CD4-positive, alpha-beta T cell treated with Interleukin-4 for 4 hours (primary cell): ENCODE data around the gene YEATS4.
"Not testable (repeated sequence)": the region's sequence is repeated elsewhere in the genome, so short reads cannot be mapped to it uniquely, and the experiment has no call there.

ENCODE experiments used
- DNase-seq: peaks from one replicate; pipeline ENCODE4 v3.0.0-alpha.2; 2020

Gene YEATS4

DNA sequence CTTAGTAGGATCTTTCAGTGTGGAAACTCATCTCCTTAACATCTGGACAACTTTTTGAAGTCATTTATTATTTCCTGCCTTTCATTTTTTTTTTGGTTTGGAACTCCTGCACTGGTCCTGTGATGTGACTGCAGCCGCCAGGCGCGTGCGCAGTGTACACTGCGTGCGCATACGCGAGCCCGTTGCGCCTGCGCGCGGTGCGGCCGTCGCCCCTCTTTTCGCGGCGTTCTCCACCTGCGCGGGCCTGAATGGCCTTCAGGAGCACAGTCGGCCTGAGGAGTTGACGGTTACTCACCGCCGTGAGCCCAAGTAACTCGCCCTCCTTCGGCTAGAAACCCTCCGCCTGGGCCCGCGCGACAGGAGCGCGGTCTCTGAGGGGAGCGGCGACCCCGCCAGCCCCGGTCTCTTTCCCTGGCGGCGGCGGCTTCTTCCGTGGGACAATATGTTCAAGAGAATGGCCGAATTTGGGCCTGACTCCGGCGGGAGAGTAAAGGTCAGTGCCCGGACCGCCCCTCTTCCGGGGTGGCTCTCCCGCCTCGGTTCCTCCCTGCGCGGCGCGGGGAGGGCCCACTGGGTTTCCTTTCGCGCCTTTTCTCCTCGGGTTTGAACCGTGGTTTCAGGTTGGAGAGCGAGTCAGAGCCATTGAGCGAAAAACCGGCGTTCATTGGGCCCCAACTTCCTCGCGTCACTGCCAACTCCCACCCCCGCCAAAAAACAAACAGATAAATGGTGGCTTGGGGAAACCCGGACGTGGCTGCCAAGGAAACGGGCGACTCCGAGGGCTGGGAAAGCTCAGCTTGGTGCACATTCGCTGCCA, at the start of gene YEATS4:
Gene YEATS4 (plus strand): TSS at position 213 of the 817 bp plus-strand sequence. CDS start 230 bp downstream, at position 443.
- peak; percentile 87 for DNase-seq

DNA sequence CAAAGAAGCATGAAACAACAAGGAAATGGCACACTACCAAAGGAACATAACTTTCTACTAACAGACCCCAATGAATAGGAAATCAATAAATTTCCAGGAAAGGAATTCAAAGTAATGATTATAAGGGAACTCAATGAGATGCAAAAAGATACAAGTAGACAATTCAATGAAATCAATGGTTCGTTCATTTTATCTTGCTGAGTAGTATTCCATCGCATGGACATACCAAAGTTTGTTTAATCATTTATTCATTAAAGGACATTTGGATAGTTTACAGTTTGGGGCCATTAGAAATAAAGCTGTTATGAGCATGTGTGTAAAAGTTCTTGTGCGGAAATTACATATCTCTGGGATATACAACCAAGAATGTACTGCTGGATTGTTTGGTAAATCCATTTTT, 46.3 kb upstream of the YEATS4 start:
- no peak for DNase-seq

DNA sequence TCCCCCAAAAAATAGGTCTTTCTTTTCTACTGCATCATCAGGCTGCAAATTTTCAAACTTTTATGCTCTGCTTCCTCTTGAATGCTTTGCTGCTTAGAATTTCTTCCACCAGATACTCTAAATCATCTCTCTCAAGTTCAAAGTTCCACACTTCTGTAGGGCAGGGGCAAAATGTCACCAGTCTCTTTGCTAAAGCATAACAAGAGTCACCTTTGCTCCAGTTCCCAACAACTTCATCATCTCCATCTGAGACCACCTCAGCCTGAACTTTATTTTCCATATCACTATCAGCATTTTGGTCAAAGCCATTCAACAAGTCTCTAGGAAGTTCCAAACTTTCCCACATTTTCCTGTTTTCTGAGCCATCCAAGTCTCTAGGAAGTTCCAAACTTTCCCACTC, 42.8 kb upstream of the YEATS4 start:
- not testable (repeated sequence) for DNase-seq

DNA sequence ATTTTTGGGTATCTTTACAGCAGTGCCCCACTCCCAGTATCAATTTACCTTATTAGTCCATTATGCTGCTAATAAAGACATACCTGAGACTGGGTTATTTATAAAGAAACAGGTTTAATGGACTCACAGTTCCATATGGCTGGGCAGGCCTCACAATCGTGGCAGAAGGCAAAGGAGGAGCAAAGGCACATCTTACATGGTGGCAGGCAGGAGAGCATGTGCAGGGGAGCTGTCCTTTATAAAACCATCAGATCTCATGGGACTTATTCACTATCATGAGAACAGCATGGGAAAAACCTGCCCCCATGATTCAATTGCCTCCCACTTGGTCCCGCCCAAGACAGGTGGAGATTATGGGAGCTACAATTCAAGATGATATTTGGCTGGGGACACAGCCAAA, 42.3 kb upstream of the YEATS4 start:
- not testable (repeated sequence) for DNase-seq

DNA sequence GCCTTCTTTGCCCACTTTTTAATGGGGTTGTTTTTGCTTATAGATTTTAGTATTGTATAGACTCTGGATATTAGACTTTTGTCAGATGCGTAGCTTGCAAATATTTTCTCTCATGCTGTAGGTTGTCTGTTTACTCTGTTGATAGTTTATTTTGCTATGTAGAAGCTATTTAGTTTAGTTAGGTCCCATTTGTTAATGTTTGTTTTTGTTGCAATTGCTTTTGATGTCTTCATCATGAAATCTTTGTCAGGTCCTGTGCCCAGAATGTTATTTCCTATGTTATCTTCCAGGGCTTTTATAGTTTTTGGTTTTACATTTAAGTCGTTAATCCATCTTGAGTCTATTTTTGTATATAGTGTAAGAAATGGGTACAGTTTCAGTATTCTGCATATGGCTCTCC, 41.3 kb upstream of the YEATS4 start:
- no peak for DNase-seq

DNA sequence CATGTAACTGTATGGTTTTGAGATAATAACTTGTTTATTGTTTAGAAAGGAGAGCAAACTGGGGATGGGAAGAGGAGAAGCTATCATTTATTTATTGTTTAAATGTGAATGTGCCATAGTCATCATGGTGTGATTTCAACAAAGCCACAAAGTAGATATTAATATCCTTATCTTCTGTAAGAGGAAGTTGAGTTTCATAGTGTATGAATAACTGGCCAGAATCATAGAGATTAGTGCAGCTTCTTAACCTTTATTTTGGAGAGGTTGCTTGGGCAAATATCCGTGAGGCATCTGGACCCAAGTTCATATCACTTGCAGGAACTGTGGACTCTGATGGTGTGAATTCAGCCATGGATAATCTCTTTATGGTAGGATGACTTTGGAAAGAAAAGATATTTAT, 38.2 kb upstream of the YEATS4 start:
- DNase-seq: no peak

DNA sequence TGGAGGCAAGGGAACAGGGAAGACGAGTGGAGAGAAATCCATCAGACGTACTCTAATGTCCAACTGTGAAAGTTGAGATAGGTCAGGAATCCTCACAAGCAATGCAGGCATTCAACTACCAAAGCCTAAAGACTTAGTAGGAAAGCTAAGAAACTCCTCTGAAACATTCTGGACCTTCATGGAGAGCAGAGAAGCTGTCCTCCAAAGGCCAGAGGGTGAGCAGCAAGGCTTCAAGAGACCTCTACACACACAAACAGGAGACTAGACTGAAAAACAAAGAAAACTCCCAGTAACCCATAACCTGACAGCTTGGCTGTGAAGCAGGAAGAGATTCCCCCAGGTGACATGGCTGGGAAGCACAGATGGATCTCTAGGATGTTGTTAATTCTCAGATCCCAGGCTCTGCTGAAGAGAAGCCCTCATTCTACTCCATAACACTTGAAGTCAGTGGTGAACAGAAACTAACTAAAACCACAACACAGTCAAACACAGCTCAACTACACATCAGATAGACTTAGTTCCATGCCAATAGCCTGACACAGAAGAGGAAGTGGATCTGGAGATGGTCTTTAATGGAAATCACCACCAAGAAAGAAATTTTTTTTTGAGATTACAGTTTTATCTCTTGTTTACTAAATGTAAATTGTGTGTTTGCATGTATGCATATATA, 34.6 kb upstream of the YEATS4 start:
- DNase-seq: no peak

DNA sequence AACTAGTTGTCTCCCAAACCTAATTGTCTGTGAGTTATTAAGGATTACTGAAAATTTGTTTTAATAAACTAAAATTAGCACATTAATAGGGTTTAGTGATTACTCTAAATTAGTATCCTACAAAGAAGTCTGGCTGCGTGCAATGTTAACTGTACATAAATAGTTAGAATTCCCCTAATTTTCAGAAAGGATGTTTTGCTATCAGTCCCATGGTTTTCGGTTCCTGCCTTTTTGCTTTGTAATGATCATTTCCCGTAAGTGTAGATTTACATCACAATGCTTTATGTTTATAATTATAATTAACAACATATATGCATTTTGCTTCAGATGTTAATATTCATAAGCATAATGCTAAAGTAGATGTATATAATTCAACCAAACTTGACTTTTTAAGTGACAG, 31.1 kb upstream of the YEATS4 start:
- no peak for DNase-seq

DNA sequence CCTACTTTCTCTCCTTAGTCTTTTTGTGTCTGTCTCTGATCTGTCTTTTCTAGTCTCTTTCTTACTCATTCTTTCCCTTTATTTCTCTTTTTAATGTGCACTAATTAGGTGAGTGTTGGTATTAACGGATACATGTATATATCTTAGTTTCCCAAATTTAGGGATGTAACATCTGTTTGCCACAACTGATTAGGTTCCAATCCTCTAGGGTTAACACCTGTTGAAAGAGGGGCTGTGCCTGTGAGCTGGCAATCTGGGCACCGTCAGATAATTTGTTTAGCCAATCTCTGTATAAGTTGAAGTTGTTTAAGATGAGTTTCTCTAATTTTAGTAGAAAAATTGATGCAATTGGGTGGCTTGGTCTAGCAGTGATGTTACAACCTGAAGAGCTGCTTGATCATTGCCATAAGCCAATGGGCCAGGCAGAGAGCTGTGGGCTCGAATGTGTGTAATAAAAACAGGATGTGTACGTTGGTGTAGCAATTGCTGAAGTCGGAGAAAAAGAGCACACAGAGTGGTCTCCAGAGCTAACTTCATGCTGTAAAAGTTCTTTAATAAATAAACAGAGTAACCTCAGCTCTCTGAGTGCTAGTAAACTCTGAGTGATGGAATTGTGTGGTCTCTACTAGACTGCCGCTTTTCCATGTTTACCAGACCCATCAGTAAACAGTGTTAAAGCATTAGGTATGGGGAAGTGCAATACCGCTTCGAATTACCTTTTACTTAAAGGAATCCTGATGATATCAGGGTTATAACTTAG, 29.7 kb upstream of the YEATS4 start:
- DNase-seq: peak; percentile 70

DNA sequence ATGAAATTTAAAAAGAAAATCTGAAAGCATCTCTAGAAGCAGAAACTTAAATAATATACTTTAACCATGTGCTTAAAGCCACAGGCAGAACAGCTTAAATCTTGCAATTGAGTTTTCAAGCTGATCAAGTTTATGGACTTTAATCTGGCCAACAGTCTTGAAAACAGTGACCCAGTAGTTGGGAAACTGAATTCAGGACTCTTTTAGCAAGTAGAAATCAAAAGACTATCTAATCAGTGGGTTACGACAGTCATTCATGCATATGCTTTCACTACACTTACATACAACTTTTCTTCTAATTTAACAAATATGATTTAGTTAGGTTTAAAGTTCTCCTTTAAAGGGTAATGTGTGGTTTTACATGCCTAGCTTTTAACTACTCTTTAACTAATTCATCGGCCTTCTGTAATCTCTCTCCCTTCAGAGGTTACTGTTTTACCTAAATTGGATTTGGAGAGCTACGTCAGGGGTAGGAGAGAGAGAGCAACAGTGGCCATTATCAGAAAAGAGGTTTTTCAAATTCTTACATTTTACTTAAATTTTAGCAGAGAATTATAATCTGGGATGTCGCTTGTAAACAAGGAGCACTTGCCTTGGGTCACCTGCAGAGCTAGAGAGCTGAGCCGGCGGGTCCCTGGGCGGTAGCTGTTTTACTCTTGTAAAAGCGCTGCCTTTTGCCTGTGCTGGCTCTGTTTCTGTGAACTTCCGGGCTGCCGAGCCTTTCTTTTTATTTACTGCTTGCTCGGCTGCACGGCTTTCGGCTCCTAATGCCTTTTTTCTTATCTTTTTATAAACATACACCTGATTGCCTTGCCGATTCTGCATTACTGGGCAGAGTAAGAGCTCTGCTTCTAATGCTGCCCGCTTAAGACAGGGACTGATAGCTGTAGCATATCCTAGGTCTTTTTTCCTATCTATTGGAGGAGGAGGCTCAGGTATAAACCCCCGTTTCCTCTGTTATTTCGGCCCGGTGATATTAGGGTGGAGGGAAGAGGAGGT, 28.8 kb upstream of the YEATS4 start:
- peak; percentile 80 for DNase-seq

DNA sequence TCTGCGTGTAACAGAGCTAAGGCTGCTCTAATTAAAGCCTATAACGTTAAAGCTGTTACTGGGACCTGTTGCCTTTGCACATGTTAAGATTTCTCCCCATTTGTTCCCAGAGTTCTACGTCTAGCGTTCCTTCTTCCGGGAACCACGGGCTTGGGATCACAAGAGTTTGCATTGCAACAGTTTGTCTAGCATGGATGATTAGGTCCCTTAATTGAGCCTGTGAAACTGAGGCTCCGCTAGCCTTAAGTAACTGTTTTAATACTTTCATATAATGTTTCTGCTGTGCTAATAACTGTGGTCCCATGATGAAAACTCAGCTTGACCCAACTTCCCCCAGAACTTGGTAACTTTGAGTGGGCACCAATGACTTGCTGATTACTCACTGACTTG, 28.0 kb upstream of the YEATS4 start:
- no peak for DNase-seq

DNA sequence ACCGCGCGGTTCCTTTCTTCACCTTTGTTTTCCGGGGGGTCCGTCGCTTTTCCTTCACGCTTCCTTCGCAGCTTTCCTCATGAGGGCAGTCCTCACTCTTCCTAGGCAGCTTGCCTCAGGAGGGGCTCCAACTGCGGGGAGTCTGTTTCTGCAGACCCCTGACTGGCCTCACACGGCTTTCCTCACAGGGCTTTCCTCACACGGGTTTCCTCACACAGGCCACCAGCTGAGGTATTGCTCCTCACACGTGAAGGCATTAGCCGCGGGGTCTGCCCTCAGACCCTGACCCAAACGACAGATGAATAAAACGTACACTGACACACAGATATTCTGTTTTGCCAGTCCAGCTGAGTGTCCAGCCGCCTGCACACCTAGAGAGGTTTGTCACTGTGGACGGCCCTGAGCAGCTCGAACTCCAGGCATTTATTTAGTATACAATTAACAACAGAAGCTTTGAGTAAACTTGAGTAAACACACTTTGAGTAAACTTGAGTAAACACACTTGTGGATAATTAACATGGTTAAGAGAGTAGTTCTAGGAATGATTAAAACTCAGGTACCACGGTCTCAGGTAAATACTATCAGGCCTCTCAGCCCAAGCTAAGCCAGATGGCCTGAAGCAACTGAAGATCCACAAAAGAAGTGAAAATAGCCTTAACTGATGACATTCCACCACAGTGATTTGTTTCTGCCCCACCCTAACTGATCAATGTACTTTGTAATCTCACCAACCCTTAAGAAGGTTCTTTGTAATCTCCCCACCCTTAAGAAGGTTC, 27.4 kb upstream of the YEATS4 start:
- DNase-seq: no peak

DNA sequence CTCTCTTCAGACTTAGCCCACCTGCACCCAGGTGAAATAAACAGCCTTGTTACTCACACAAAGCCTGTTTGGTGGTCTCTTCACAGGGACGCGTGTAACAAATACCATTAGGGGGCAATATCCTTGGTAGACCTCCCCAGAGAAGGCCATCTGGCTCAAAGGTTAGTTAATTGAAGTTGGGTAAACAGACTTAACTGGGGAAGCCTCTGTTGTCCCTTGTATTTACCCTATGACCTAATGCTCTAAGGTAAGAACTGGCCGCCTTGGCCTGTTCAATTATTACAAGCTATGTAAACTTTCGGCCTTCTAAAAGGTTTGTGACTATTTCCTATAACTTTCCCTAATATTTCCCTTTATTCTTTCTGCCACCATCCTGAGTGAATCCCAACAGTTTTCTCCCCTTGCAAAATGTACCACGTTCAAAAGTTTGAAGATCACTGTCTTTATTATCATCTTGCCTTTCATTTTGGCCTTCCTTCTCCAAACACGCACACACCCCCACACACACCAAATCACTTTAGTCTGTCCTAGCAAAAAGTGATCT, 26.7 kb upstream of the YEATS4 start:
- no peak for DNase-seq

DNA sequence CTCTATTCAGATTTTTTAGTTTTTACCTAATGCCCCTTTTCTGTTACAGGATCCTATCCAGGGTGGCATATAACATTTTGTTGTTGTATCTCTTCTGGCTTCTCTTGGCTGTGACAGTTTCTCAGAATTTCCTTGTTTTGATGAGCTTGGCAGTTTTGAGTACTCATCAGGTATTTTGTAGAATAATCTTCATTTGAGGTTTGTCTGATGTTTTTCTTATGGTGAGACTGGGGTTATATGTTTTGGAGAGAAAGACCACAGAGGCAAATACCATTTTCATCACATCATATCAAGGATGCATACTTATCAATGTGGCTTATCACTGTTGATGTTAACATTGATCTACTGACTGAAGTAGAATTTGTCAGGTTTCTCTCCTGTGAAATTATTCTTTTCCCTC, 25.4 kb upstream of the YEATS4 start:
- DNase-seq: peak; percentile 72

DNA sequence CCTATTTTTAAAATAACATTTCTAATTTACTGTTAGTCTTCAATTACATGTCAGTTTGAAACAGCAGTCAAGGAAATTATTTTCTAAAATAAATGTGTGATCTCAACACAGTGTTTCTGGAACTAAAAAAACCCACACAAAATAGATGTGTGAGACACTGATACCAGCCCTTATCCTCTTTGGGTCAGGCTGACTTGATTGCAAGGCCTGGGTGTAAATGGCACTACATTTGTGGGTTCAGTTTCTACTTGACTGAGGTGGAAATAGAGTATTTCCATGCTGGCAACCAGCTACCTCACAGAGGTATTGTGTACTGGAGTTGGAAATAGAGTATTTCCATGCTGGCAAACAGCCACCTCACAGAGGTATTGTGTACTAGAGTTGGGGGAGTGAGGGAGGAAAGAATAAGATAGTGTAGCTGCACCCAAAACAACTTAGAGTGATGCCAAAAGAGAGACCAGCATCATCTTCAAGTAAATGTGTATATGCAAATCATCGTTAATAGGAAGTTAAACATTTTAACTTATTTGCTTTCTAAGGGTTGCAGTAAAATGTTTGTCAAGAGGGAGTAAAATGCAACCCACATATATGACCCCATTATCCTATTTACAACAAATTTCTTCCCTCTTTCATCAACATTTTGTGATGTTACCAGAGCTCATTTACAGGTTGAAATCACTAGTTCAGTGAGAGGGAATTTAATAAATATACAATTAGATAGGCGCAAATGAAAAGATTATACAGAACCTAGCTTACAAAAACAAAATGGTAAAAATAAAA, 22.0 kb upstream of the YEATS4 start:
- DNase-seq: no peak

DNA sequence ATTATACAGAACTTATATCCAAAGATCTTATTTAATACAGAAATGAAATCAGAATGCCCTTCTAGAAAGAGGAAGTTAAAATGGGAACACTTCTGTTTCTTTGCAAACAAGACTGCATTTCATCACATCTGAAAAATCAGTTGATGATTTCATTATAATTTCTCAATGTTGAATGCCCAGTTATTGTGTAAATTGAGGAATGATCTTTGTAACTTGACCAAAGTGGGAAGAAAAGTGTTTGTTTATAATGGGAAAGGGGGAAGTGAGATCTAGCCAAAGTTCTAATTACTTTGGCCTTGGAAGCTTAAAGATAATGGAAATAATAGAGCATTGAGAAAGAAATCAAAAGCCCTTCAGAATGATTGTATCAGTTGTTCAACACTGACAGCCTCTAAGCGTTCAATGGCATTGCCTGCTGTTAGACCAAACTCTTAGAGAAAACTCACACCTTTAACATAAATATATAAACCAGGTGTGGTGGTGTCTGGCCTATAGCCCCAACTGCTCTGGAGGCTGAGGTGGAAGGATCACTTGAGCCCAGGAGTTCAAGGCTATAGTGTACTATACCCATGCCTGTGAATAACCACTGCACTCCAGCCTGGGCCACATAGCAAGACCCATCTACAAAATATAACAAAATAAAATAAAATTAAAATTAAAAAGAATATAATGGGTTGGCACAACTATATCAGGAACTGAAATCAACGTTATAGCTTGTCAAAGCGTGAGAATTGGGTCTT, 21.3 kb upstream of the YEATS4 start:
- no peak for DNase-seq

DNA sequence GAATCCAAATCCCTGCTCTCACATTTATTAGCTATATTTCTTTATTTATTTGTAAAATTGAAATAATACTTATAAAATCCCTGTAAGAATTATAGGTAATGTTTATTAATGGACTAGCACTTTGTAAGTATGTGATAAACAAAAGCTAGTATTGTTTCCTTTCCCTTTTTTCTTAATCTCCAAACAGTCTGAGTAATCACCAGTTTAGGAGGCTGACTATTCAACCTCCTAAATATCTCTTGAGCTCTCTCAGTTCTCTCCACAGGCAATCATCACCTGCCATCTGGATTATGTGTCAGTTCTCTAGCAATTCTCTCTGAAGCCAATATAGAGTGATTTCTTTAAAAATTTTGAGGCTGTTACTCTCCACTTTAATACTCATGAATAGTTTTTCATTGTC, 20.6 kb upstream of the YEATS4 start:
- DNase-seq: no peak

DNA sequence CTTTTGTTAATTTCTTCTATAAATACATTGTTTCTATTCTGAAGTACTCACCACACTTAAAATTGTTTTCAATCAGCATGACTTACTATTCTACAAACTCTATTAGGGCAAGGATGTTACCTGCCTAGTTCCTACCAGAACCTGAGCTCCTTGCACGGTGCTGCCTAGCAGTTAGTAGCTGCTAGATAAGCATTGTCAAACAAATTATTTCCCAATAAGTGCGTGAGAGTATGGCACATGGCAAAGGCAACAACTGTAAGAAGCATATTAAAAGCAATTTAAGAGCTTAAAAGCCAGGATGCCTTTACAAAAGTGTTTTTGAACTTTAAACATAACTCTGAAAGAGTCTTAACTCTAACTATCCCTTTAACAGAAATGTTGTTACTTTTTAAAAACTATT, 19.5 kb upstream of the YEATS4 start:
- no peak for DNase-seq

DNA sequence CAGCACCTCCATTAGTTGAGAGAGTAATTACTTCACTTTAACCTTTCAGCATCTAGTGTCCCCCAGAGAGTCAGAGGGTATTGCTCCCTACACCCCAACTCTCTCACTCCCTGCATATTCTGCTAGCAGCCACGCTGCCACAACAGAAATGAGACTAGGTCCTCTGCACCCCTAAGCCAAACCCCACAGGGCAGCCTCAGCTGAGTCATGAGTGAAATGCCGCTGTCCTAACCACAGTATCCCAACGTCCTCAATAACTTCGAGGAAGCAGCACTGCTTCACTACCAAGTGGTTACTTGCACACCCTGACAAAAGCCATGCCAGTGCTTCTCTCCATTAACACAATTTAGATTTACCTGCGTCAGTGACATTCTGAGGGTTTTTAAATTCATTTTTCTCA, 18.2 kb upstream of the YEATS4 start:
- no peak for DNase-seq

DNA sequence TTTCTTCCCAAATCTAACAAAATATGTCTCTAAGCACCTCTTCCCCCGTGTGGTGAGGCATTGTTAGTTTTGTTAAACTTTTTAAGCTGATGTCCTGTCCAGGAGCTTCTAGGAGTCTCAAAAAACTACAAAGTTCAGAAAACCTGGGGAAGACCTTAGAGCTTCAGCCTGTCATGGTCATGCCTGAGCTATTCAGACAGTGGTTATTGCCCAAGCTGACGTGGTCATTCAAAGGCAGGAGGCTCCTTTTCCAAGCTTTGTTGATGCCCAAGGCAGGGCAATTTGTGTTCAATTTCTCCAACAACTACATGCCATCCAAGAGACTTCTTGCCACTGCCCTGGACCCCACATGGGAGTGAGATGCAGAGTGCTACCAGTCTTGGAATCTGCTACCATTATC, 17.1 kb upstream of the YEATS4 start:
- DNase-seq: no peak
